Measurements from ENCODE around the gene PRDM16.

DNA sequence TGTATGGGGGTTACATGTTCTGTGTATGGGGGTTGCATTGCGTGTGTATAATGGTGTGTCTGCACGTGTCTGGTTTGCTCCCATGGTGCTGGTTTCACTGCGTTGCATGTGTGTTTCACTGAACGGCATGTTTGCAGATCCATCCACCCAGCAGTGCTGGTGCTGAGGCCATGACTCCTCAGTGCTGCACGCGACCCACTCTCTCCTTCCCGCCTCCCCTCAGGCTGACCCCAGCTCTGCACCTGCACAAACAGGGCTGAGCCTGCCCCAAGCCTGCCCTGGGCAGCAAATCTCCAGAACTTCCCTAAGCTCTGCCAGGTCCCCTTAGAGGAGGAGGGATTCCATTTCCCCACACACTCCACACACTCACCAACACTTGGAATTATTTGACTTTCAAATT lies 29.0 kb upstream of the PRDM16 start:
- TF ChIP-seq, protein P1, sequence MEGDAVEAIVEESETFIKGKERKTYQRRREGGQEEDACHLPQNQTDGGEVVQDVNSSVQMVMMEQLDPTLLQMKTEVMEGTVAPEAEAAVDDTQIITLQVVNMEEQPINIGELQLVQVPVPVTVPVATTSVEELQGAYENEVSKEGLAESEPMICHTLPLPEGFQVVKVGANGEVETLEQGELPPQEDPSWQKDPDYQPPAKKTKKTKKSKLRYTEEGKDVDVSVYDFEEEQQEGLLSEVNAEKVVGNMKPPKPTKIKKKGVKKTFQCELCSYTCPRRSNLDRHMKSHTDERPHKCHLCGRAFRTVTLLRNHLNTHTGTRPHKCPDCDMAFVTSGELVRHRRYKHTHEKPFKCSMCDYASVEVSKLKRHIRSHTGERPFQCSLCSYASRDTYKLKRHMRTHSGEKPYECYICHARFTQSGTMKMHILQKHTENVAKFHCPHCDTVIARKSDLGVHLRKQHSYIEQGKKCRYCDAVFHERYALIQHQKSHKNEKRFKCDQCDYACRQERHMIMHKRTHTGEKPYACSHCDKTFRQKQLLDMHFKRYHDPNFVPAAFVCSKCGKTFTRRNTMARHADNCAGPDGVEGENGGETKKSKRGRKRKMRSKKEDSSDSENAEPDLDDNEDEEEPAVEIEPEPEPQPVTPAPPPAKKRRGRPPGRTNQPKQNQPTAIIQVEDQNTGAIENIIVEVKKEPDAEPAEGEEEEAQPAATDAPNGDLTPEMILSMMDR (conservative IDR thresholded peaks at IDR 0.05; ENCODE audit: low read length), result no peak
- TF ChIP-seq EZH2phosphoT487 (IDR thresholded peaks at IDR 0.05; ENCODE audit: borderline replicate concordance, low read depth, low read length), result no peak
